ENCODE results near the gene NHSL1.

- TF ChIP-seq CTCF (IDR thresholded peaks at IDR 0.05; ENCODE audit: borderline replicate concordance, extremely low read depth, low read length, poor library complexity, severe bottlenecking): no peak
- no peak for TF ChIP-seq EZH2 (IDR thresholded peaks at IDR 0.05; ENCODE audit: borderline replicate concordance, low read depth, low read length, severe bottlenecking)
Observed at GRCh38 chr6:138482816-138483215, 16.5 kb downstream of the NHSL1 start.
